Activated T-helper 1 cell treated with anti-CD3 and anti-CD28 coated beads, Interleukin-12 subunit alpha, Interleukin-12 subunit beta, Interleukin-2, Interleukin-4 antibody, amounts not matched to agents 30 ng/mL and 10 ng/mL and 1 ng/mL, durations not matched to agents 14 hours and 24 hours and 36 hours (primary cell): Measurements from ENCODE around the gene OAT. TPM values are rescaled to one million over a fixed set of nuclear protein-coding genes. Genes with fewer than 3 reads are reported as not detected.

ENCODE experiments used
- DNase-seq: peaks from one replicate; pipeline ENCODE4 v3.0.0; 2021; ENCODE audit warnings: low spot score
- H3K27ac Mint-ChIP-seq: one replicate; pipeline ENCODE4 v1.8.0; 2021; ENCODE audit warnings: mild to moderate bottlenecking, mixed read lengths
- H3K27me3 Mint-ChIP-seq: one replicate; pipeline ENCODE4 v1.8.0; 2022; ENCODE audit warnings: mild to moderate bottlenecking, moderate library complexity, mixed read lengths; ENCODE audit not compliant: insufficient read depth
- H3K36me3 Mint-ChIP-seq: one replicate; pipeline ENCODE4 v1.8.0; 2021; ENCODE audit warnings: low read depth, mixed read lengths
- H3K4me1 Mint-ChIP-seq: one replicate; pipeline ENCODE4 v1.8.0; 2021; ENCODE audit warnings: low read depth, mixed read lengths
- H3K4me3 Mint-ChIP-seq: one replicate; pipeline ENCODE4 v1.8.0; 2021; ENCODE audit warnings: mild to moderate bottlenecking, moderate library complexity, mixed read lengths
- H3K9me3 Mint-ChIP-seq: one replicate; pipeline ENCODE4 v1.8.0; 2021; ENCODE audit warnings: mixed read lengths
- intact Hi-C: fragments of 100-400 bp; cut with micrococcal nuclease; formaldehyde crosslinking; loops from one replicate; pipeline ENCODE4 v1.15.1; 2024
- total RNA-seq: library from RNA; stranded (reverse); gene quantifications from 2 replicates; pipeline ENCODE4 v1.2.3, GENCODE V29; 2022

OAT gene
- total RNA-seq, 1 donor from 2014 or later = 35.6 TPM

DNA sequence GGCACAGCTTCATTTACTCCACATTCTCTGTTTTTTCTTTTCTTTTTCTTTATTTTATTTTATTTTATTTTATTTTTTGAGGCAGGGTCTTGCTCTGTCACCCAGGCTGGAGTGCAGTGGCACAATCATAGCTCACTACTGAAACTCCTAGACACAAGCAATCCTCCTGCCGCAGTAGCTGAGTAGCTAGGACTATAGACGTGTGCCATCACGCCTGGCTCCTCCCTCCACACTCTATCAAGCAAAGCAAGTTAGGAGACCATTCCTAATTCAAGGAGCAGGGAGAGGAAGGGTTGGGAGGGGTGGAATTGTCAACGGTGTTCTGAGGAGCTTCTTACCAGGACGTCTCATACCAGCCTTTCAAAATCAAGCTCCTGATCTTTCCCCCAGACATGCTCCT lies 52.4 kb downstream of the OAT start:
- Mint-ChIP-seq H3K27me3 (peaks cover 7% of the 10 kb centered on the region), H3K4me3 (no peak overlapping the region), H3K4me1 (no peaks in the 10 kb centered on the region), H3K9me3 (no peaks in the 10 kb centered on the region), H3K27ac (no peak overlapping the region), H3K36me3 (no peaks in the 10 kb centered on the region)
- no peak for DNase-seq
- intact Hi-C loops = no loop called here

DNA sequence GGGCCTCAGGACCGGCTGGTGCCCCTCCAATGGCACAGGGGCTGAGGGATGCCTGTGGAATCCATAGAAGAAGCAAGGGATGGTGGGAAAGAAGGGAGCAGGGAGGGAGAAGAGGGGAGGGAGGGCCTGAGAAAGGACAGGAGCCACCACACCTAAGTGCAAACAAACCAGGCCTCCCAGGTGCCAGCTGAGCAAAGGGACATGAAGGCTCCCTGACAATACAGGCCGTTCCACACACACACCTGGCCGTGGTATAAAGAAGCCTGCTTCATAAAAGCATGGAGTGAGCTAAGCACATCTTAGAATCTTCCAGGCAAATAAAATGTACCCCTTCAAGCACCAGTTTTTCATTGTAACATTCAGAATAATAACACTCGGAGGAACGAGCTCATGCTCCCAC lies 54.0 kb downstream of the OAT start:
- H3K9me3 Mint-ChIP-seq = no peaks in the 10 kb centered on the region
- H3K27ac Mint-ChIP-seq = no peak overlapping the region
- DNase-seq = no peak
- no peaks in the 10 kb centered on the region for H3K4me1 Mint-ChIP-seq
- H3K4me3 Mint-ChIP-seq = no peak overlapping the region
- intact Hi-C loops = no loop called here
- H3K27me3 Mint-ChIP-seq = peaks cover 7% of the 10 kb centered on the region
- H3K36me3 Mint-ChIP-seq = no peaks in the 10 kb centered on the region

- peaks cover 11% of the 10 kb centered on the region for H3K27me3 Mint-ChIP-seq
- H3K4me3 Mint-ChIP-seq = no peak overlapping the region
- H3K9me3 Mint-ChIP-seq = peaks cover 3% of the 10 kb centered on the region
- H3K4me1 Mint-ChIP-seq = no peaks in the 10 kb centered on the region
- intact Hi-C loops = no loop called here
- H3K36me3 Mint-ChIP-seq = peaks cover 1% of the 10 kb centered on the region
- DNase-seq = no peak
- no peak overlapping the region for H3K27ac Mint-ChIP-seq
Observed at GRCh38 chr10:124362568-124362967, 56.2 kb downstream of the OAT start.

DNA sequence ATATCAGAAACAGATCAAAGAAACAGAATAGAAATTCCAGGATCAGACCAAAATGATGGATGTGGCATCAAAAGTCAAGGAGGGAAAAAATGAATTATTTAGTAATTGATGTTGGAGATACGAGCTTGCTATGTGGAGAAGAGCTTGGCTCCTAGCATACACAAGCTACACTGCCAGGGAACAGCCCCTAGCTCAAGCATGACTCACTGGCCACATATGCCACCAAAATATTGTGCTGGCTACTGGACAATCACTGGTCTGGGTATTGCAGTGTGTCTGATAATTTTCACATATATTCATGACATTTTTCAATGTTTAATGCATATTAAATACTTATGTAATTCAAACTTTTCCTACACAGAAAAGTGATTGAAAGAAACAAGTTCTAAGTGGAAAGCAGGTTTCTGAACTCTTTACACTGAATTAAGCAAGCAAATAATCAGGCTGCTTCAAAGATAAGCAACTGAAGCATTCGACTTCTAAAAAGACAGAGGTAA lies 59.3 kb downstream of the OAT start:
- intact Hi-C loops = no loop called here
- DNase-seq = no peak
- Mint-ChIP-seq H3K4me1 (peaks cover 8% of the 10 kb centered on the region), H3K9me3 (peaks cover 3% of the 10 kb centered on the region), H3K27ac (no peak overlapping the region), H3K36me3 (peaks cover 1% of the 10 kb centered on the region), H3K27me3 (peaks cover 11% of the 10 kb centered on the region), H3K4me3 (no peak overlapping the region)

- Mint-ChIP-seq H3K36me3 (peaks cover 1% of the 10 kb centered on the region), H3K9me3 (peaks cover 3% of the 10 kb centered on the region), H3K27ac (no peak overlapping the region), H3K27me3 (peaks cover 11% of the 10 kb centered on the region), H3K4me1 (peaks cover 13% of the 10 kb centered on the region), H3K4me3 (no peak overlapping the region)
- no peak for DNase-seq
- intact Hi-C loops = no loop called here
Observed at GRCh38 chr10:124357561-124357885, 61.2 kb downstream of the OAT start.

DNA sequence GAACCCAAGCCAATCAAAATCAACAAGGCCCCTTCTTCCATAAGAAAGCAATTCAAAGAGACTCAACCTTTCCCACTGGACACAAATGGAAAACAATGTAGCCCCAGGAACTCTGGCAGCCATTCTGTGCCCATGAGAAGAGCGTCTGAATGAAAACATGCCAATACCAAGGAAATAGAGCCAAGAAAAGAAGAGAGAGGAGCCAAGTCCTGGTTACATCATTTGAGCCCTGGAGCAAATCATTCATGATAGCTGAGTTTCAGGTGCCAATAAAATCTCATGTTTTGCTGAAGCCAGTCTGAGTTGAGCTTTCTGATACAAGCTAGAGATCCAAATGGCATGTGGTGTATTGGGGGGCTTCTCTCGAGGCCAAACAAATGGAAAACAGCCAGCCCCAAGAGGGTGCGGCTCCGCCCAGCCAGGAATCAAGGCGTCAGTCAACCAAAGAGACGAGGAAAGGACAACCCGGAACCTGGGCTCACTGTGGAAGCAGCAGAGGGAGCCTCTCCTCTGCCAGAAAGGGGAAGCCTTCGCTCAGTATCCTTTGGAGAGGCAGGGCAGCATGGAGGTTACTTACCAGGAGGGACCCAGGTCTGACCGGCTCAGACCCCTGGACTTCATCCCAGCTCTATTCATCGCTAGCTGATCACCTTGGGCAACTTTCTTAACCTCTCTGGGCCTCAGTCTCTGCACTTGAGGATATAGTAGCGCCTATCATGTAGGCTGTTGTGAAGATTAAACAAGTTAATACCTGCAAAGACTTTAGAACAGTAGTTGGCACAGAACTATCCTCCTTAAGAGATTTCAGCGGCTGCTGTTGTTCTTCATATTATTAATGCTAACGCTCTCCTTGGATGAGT lies 61.8 kb downstream of the OAT start:
- intact Hi-C loops = no loop called here
- H3K36me3 Mint-ChIP-seq = peaks cover 1% of the 10 kb centered on the region
- H3K4me1 Mint-ChIP-seq = peaks cover 13% of the 10 kb centered on the region
- H3K27me3 Mint-ChIP-seq = peaks cover 11% of the 10 kb centered on the region
- no peak for DNase-seq
- no peak overlapping the region for H3K27ac Mint-ChIP-seq
- peaks cover 3% of the 10 kb centered on the region for H3K9me3 Mint-ChIP-seq
- no peak overlapping the region for H3K4me3 Mint-ChIP-seq

- Mint-ChIP-seq H3K4me3 (peak overlapping the region; percentile 80), H3K27ac (peak overlapping the region; percentile 67), H3K27me3 (peaks cover 11% of the 10 kb centered on the region), H3K36me3 (peaks cover 1% of the 10 kb centered on the region), H3K4me1 (peaks cover 13% of the 10 kb centered on the region), H3K9me3 (peaks cover 3% of the 10 kb centered on the region)
- intact Hi-C loops = no loop called here
- no peak for DNase-seq
Observed at GRCh38 chr10:124354411-124355382, 64.0 kb downstream of the OAT start.

DNA sequence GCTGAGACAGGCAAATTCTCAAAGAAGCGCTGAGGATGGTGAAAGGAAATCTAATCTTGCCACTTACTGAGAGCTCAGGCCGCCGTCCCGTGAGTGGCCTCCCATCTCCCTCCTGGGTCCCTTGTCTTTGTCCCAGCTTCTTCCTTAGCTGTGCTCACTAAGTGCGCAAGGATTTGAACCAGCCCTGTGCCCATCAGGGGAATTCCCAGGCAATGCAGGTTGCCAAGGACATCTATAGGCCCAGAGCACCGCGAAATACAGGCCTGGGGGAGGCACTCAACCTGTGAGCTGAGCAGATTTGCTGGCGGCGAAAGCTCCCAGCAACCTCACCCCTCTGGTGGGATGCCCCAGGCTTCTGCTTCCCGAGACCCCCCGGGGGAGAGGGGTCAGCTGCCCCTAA lies 64.8 kb downstream of the OAT start:
- intact Hi-C loops = no loop called here
- Mint-ChIP-seq H3K27me3 (peaks cover 11% of the 10 kb centered on the region), H3K9me3 (peaks cover 3% of the 10 kb centered on the region), H3K36me3 (peaks cover 1% of the 10 kb centered on the region), H3K4me1 (peaks cover 13% of the 10 kb centered on the region), H3K4me3 (no peak overlapping the region), H3K27ac (no peak overlapping the region)
- DNase-seq = no peak

DNA sequence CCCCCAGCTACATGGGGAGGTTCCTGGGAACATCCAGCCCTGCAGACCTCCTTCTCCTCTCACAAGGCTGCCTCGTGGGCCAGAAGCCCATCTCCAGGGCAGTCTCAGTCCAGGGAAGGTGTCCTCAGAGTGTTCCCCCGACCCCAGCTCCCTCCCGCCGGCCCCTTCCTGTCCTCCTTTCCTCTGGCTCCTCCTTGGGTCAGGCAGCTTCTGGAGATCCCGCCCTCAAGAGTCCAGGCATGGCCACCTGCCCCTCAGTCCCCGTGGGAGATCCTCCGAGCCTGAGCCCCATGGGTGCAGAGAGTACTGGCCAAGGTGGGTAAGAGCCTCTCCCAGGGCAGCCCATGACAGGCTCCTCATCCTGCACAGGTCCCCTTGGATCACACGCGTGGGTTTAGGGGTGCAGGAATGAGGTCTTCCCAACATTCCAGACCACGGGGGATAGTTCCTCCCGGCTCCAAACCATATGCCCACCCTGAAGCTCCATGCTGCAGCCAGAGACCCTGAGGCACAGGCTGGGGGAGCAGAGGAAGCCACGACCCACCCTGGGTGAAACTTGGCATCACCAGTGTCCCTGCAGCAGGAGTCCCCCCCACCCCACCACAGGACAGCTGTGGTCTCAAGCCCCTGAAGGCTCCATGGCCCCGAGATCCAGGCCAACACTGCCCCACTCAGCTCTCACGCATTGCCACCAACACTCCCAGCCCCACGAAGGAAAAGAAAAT lies 65.5 kb downstream of the OAT start:
- peaks cover 1% of the 10 kb centered on the region for H3K36me3 Mint-ChIP-seq

DNA sequence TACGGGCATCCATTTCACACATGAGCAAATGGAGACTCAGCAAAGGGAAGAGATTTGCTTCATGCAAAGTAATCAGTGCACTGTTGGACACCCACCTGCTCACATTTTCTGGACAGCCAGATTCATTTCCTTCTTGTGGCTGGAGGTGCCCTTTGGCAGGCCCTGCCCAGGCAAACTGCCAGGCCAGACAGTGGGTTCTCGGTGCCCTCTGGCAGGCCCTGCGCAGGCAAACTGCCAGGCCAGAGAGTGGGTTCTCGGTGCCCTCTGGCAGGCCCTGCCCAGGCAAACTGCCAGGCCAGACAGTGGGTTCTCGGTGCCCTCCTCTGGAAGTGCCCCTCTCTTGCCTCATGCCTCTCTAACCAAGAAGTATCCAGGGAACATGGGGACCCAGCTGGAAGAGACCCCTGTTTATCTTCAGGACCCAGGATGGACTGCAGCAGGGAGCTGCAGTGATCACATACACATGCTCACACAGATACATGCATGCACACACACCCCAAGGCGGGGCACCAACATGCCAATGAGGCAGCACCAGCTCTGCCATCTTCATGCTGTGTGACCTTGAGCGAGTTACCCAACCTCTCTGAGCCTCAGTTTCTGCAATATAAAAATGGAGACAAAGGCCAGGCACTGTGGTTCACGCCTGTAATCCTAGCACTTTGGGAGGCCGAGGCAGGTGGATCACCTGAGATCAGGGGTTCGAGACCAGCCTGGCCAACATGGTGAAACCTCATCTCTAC lies 67.1 kb downstream of the OAT start:
- intact Hi-C loops = no loop called here
- no peak overlapping the region for H3K4me3 Mint-ChIP-seq
- H3K27me3 Mint-ChIP-seq = peaks cover 5% of the 10 kb centered on the region
- H3K4me1 Mint-ChIP-seq = peaks cover 13% of the 10 kb centered on the region
- no peaks in the 10 kb centered on the region for H3K9me3 Mint-ChIP-seq
- H3K27ac Mint-ChIP-seq = no peak overlapping the region
- no peaks in the 10 kb centered on the region for H3K36me3 Mint-ChIP-seq
- DNase-seq = no peak

More for the DNA sequence above, 65.5 kb downstream of the OAT start:
- DNase-seq = no peak
- H3K4me1 Mint-ChIP-seq = peaks cover 13% of the 10 kb centered on the region
- H3K4me3 Mint-ChIP-seq = no peak overlapping the region
- intact Hi-C loops = no loop called here
- H3K27ac Mint-ChIP-seq = no peak overlapping the region
- peaks cover 3% of the 10 kb centered on the region for H3K9me3 Mint-ChIP-seq
- peaks cover 11% of the 10 kb centered on the region for H3K27me3 Mint-ChIP-seq

DNA sequence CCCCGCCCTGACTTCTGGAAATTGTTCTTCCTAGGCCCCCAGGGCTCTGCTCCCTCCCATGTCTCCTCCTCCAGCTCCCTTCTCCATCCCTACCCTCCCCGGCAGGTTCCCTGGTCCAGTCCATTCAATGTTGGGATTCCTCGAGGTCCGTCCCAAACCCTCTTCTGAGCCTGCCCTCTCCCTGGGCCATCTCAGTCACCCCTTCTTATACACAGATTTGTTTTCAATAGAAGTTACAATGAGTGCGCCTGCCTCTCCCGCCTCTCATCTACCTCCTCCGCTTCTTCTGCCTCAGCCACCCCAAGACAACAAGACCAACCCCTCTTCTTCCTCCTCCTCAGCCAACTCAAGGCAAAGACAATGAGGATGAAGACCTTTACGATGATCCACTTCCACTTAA lies 67.9 kb downstream of the OAT start:
- no peaks in the 10 kb centered on the region for H3K9me3 Mint-ChIP-seq
- no peak for DNase-seq
- H3K4me3 Mint-ChIP-seq = no peak overlapping the region
- H3K27me3 Mint-ChIP-seq = peaks cover 3% of the 10 kb centered on the region
- no peaks in the 10 kb centered on the region for H3K36me3 Mint-ChIP-seq
- no peak overlapping the region for H3K27ac Mint-ChIP-seq
- intact Hi-C loops = no loop called here
- peaks cover 13% of the 10 kb centered on the region for H3K4me1 Mint-ChIP-seq

GRCh38 chr10:124349996-124350280 lies 68.8 kb downstream of the OAT start:
- Mint-ChIP-seq H3K27ac (no peak overlapping the region), H3K4me1 (peaks cover 9% of the 10 kb centered on the region), H3K9me3 (no peaks in the 10 kb centered on the region), H3K36me3 (no peaks in the 10 kb centered on the region), H3K4me3 (no peak overlapping the region), H3K27me3 (peaks cover 3% of the 10 kb centered on the region)
- DNase-seq = no peak
- intact Hi-C loops = no loop called here
